GM18520 (cell line): ENCODE results near the gene FOXA1.

Experiments
- ATAC-seq: cut with Tn5 transposase; IDR thresholded peaks from one replicate; pipeline ENCODE4 v1.9.1; 2021; ENCODE audit not compliant: unreplicated experiment

The FOXA1 gene

GRCh38 chr14:37590428-37591139 lies 4.5 kb downstream of the FOXA1 start:
- ATAC-seq, result no peak

GRCh38 chr14:37589715-37590427 lies 5.2 kb downstream of the FOXA1 start:
- no peak for ATAC-seq

GRCh38 chr14:37588956-37589714 lies 5.9 kb downstream of the FOXA1 start:
- no peak for ATAC-seq

GRCh38 chr14:37588667-37588955 lies 6.4 kb downstream of the FOXA1 start:
- no peak for ATAC-seq

- ATAC-seq, result no peak
Observed at GRCh38 chr14:37587881-37588666, 7.0 kb downstream of the FOXA1 start.

- no peak for ATAC-seq
Observed at GRCh38 chr14:37587131-37587803, 7.8 kb downstream of the FOXA1 start.

- no peak for ATAC-seq
Observed at GRCh38 chr14:37586797-37587130, 8.3 kb downstream of the FOXA1 start.

GRCh38 chr14:37585971-37586796 lies 8.9 kb downstream of the FOXA1 start:
- no peak for ATAC-seq

- ATAC-seq, result no peak
Observed at GRCh38 chr14:37585101-37585511, 9.9 kb downstream of the FOXA1 start.

GRCh38 chr14:37584211-37585100 lies 10.6 kb downstream of the FOXA1 start:
- no peak for ATAC-seq

- no peak for ATAC-seq
Observed at GRCh38 chr14:37583358-37584210, 11.5 kb downstream of the FOXA1 start.

GRCh38 chr14:37580146-37580545 lies 14.9 kb downstream of the FOXA1 start:
- ATAC-seq, result no peak

GRCh38 chr14:37579274-37579673 lies 15.8 kb downstream of the FOXA1 start:
- no peak for ATAC-seq

- no peak for ATAC-seq
Observed at GRCh38 chr14:37573356-37573755, 21.7 kb downstream of the FOXA1 start.

GRCh38 chr14:37571391-37571790 lies 23.7 kb downstream of the FOXA1 start:
- no peak for ATAC-seq

GRCh38 chr14:37569729-37570128 lies 25.3 kb downstream of the FOXA1 start:
- ATAC-seq, result no peak

- ATAC-seq, result no peak
Observed at GRCh38 chr14:37566811-37567371, 28.2 kb downstream of the FOXA1 start.

GRCh38 chr14:37565550-37565949 lies 29.5 kb downstream of the FOXA1 start:
- ATAC-seq, result no peak
